Trophoblast cell (in vitro differentiated cells and primary cell): ENCODE data around the gene ELOVL2.

Source experiments
- DNase-seq, 2 donors: peaks; one replicate each; pipeline ENCODE4 v3.0.0-alpha.2; 2016
- H2AFZ ChIP-seq: 2 replicates; pipeline ENCODE4 v1.6.1; 2013; ENCODE audit warnings: low read length, moderate library complexity, mild to moderate bottlenecking; ENCODE audit not compliant: insufficient read depth, poor library complexity
- H2AK5ac ChIP-seq: 2 replicates; pipeline ENCODE4 v1.6.1; 2013; ENCODE audit warnings: mild to moderate bottlenecking, low read length
- H2BK120ac ChIP-seq: 2 replicates; pipeline ENCODE4 v1.6.1; 2013; ENCODE audit warnings: low read length, mild to moderate bottlenecking, moderate library complexity; ENCODE audit not compliant: insufficient read depth, poor library complexity
- H2BK12ac ChIP-seq: 2 replicates; pipeline ENCODE4 v1.6.1; 2013; ENCODE audit warnings: mild to moderate bottlenecking, low read length, moderate library complexity
- H2BK5ac ChIP-seq: 2 replicates; pipeline ENCODE4 v1.6.1; 2013; ENCODE audit warnings: low read length, low read depth, moderate library complexity, mild to moderate bottlenecking; ENCODE audit not compliant: poor library complexity
- H3K14ac ChIP-seq: 2 replicates; pipeline ENCODE4 v1.6.1; 2013; ENCODE audit warnings: mild to moderate bottlenecking, low read length
- H3K18ac ChIP-seq: 2 replicates; pipeline ENCODE4 v1.6.1; 2013; ENCODE audit warnings: mild to moderate bottlenecking, low read length
- H3K23ac ChIP-seq: 2 replicates; pipeline ENCODE4 v1.6.1; 2013; ENCODE audit warnings: low read length
- H3K27ac ChIP-seq: 2 replicates; pipeline ENCODE4 v1.5.1; 2013; ENCODE audit warnings: low read depth, mild to moderate bottlenecking, inconsistent platforms, low read length, moderate library complexity
- H3K27me3 ChIP-seq: 2 replicates; pipeline ENCODE4 v1.6.1; 2013; ENCODE audit warnings: inconsistent platforms, mild to moderate bottlenecking, low read length, moderate library complexity; ENCODE audit not compliant: insufficient read depth
- H3K36me3 ChIP-seq, 2 experiments: 1 replicate in 1 of 2; 2 replicates in 1 of 2; pipeline ENCODE4 v1.6.1; 2013; ENCODE audit warnings: low read length in 2 of 2, mild to moderate bottlenecking in 2 of 2, moderate library complexity in 1 of 2; ENCODE audit not compliant: insufficient read depth in 2 of 2, control insufficient read depth in 1 of 2
- H3K4ac ChIP-seq: 2 replicates; pipeline ENCODE4 v1.6.1; 2013; ENCODE audit warnings: low read depth, mild to moderate bottlenecking, low read length, moderate library complexity
- H3K4me1 ChIP-seq, 2 experiments: 1 replicate in 1 of 2; 2 replicates in 1 of 2; pipeline ENCODE4 v1.6.1; 2013; ENCODE audit warnings: low read length in 2 of 2, mild to moderate bottlenecking in 2 of 2, moderate library complexity in 1 of 2; ENCODE audit not compliant: insufficient read depth in 2 of 2, control insufficient read depth in 1 of 2
- H3K4me2 ChIP-seq: 2 replicates; pipeline ENCODE4 v1.6.1; 2013; ENCODE audit warnings: inconsistent platforms, mild to moderate bottlenecking, low read length, moderate library complexity
- H3K4me3 ChIP-seq: 2 replicates; pipeline ENCODE4 v1.5.1; 2013; ENCODE audit warnings: mild to moderate bottlenecking, low read depth, low read length, inconsistent platforms
- H3K79me1 ChIP-seq: one replicate; pipeline ENCODE4 v1.6.1; 2013; ENCODE audit warnings: low read length
- H3K79me2 ChIP-seq: 2 replicates; pipeline ENCODE4 v1.6.1; 2013; ENCODE audit warnings: low read length, mild to moderate bottlenecking; ENCODE audit not compliant: control insufficient read depth, insufficient read depth, poor library complexity
- H3K9ac ChIP-seq: 2 replicates; pipeline ENCODE4 v1.6.1; 2013; ENCODE audit warnings: mild to moderate bottlenecking, low read length
- H3K9me3 ChIP-seq: 2 replicates; pipeline ENCODE4 v1.6.1; 2013; ENCODE audit warnings: low read depth, mild to moderate bottlenecking, control low read depth, inconsistent platforms, low read length; ENCODE audit not compliant: insufficient read depth
- H4K12ac ChIP-seq: 2 replicates; pipeline ENCODE4 v1.6.1; 2013; ENCODE audit warnings: low read depth, mild to moderate bottlenecking, low read length, moderate library complexity
- H4K8ac ChIP-seq: 2 replicates; pipeline ENCODE4 v1.6.1; 2013; ENCODE audit warnings: low read depth, mild to moderate bottlenecking, low read length, moderate library complexity
- H4K91ac ChIP-seq: one replicate; pipeline ENCODE4 v1.6.1; 2013; ENCODE audit warnings: low read depth, mild to moderate bottlenecking, low read length, moderate library complexity
- WGBS: extraction: QIAGEN DNeasy Blood & Tissue Kit; methylation state at CpG from one replicate; pipeline ENCODE4 v1.1.7; 2013; ENCODE audit warnings: missing lambda C conversion rate; ENCODE audit not compliant: insufficient read length, insufficient coverage; ENCODE audit errors: extremely low coverage; 5-methylcytosine and 5-hydroxymethylcytosine counted together

The ELOVL2 gene

DNA sequence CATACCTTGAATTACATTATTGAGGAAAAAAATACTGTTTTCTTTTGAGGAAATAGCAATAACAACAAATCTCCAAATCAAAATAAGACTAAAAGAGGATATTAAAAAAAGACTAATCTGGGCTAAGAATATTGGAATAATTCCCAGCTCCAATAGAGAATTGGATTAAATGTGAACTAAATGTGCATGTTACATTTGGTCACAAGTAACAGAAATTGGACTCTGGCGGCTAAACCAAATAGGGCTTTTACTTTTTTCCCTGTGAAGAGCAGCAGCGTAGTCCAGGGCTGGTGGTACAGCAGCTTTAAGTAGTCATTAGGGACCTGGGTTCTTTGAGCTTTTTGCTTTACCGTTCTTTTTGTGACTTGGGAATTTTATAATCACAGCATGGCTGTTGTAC, 71.9 kb downstream of the ELOVL2 start:
- no peak overlapping the region for H2AFZ ChIP-seq
- H3K79me1 ChIP-seq: no peaks in the 10 kb centered on the region
- H3K14ac ChIP-seq: no peak overlapping the region
- H3K23ac ChIP-seq: no peak overlapping the region
- no peak overlapping the region for H2AK5ac ChIP-seq
- no peaks in the 10 kb centered on the region for H3K27me3 ChIP-seq
- no peak for DNase-seq
- no peaks in the 10 kb centered on the region for H3K9me3 ChIP-seq
- H4K8ac ChIP-seq: no peak overlapping the region
- no peak overlapping the region for H3K4me2 ChIP-seq
- H2BK5ac ChIP-seq: no peak overlapping the region
- no peaks in the 10 kb centered on the region for H3K36me3 ChIP-seq
- no peak overlapping the region for H2BK120ac ChIP-seq
- no peak overlapping the region for H3K9ac ChIP-seq
- no peak overlapping the region for H3K4ac ChIP-seq
- H3K79me2 ChIP-seq: no peaks in the 10 kb centered on the region
- no peak overlapping the region for H4K91ac ChIP-seq
- H3K27ac ChIP-seq: no peak overlapping the region
- no peak overlapping the region for H2BK12ac ChIP-seq
- H3K18ac ChIP-seq: no peak overlapping the region
- WGBS: no CpG with 5 or more reads among the region's 3 CpGs
- peaks cover 3% of the 10 kb centered on the region in 2 experiments for H3K4me1 ChIP-seq
- H3K4me3 ChIP-seq: no peak overlapping the region
- H4K12ac ChIP-seq: no peak overlapping the region

DNA sequence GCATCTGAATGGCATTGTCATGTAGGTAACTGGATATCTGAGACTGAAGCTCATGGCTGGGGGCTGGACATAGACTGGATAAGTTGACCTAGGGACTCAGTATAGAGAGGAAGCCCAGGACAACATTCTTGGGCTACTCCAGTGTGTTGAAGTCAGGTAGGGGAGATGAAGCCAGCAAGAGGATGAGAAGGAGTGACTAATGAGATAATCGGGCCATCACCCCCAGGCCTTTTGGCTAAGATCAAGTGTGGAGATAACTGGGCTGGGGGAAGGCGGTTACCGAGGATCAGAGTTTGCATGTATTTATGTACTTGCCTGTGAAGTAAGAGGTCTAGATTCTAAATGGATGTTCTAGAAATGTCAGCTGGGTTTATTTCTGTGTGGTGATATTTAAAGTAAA, 73.4 kb downstream of the ELOVL2 start:
- H3K9ac ChIP-seq: no peak overlapping the region
- H3K9me3 ChIP-seq: no peaks in the 10 kb centered on the region
- no peak overlapping the region for H4K12ac ChIP-seq
- DNase-seq: peak; percentile 83 to 89
- H2AK5ac ChIP-seq: no peak overlapping the region
- no peak overlapping the region for H3K23ac ChIP-seq
- no peak overlapping the region for H3K4me2 ChIP-seq
- H3K18ac ChIP-seq: no peak overlapping the region
- no peak overlapping the region for H4K91ac ChIP-seq
- H3K14ac ChIP-seq: no peak overlapping the region
- no peaks in the 10 kb centered on the region for H3K79me1 ChIP-seq
- peaks cover 3% of the 10 kb centered on the region in 2 experiments for H3K4me1 ChIP-seq
- no peaks in the 10 kb centered on the region for H3K79me2 ChIP-seq
- no peak overlapping the region for H3K4me3 ChIP-seq
- WGBS: no CpG with 5 or more reads among the region's 3 CpGs
- no peak overlapping the region for H2BK120ac ChIP-seq
- H2BK12ac ChIP-seq: no peak overlapping the region
- H4K8ac ChIP-seq: no peak overlapping the region
- H3K27me3 ChIP-seq: no peaks in the 10 kb centered on the region
- H3K27ac ChIP-seq: no peak overlapping the region
- no peak overlapping the region for H2AFZ ChIP-seq
- H2BK5ac ChIP-seq: no peak overlapping the region
- no peaks in the 10 kb centered on the region for H3K36me3 ChIP-seq
- H3K4ac ChIP-seq: no peak overlapping the region

DNA sequence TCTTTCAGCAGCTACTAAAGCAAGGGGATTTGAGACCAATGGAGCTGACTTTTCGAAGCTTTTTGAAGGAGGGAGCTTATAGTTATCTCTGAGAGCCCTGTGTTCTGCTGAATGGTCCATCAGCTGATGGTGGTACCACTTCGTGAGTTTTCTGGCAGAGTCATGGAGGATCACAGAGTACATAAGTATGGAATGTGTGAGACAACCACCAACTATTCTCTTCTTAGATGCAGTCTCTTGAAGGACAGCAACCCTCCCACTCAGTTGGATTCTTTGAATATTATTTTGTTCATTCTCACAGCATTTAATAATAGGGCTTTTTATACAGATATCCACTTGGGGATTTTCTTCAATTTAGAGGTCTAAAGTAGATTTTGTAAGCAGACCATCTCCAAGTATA, 75.3 kb downstream of the ELOVL2 start:
- Histone ChIP-seq H2BK120ac (no peak overlapping the region), H3K4me3 (no peak overlapping the region), H2BK12ac (no peak overlapping the region), H3K18ac (no peak overlapping the region), H3K4me2 (no peak overlapping the region), H3K36me3 (no peaks in the 10 kb centered on the region), H4K8ac (no peak overlapping the region), H2AFZ (no peak overlapping the region), H2BK5ac (no peak overlapping the region), H3K79me2 (no peaks in the 10 kb centered on the region), H4K91ac (no peak overlapping the region), H3K27me3 (no peaks in the 10 kb centered on the region), H3K27ac (no peak overlapping the region), H2AK5ac (no peak overlapping the region), H3K4ac (no peak overlapping the region), H3K9me3 (no peaks in the 10 kb centered on the region), H3K9ac (no peak overlapping the region), H3K4me1 (peaks cover 3% of the 10 kb centered on the region in 2 experiments), H3K79me1 (no peaks in the 10 kb centered on the region), H3K14ac (no peak overlapping the region), H4K12ac (no peak overlapping the region), H3K23ac (no peak overlapping the region)
- peak; percentile 9 to 69 for DNase-seq
- no CpG with 5 or more reads among the region's 2 CpGs for WGBS

DNA sequence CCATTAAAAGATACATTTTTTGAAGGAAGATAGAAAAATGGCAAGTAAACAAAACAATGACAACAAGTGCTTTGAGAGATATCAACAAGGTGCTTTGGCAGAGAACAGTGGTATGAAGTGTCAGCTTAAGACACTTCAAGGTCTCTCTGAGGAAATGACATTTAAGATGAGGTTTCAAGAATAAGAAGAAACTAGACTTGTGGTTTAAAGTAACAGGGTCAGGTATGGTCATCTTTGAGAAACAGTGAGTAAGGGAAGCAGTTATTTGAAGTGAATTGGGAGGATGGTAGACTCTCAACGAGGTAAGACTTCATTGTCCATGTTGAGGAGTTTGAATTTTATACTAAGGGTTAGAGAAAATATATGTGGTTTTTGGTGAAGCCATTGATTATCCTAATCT, 79.4 kb downstream of the ELOVL2 start:
- no peak overlapping the region for H2AK5ac ChIP-seq
- H3K36me3 ChIP-seq: no peaks in the 10 kb centered on the region
- H2AFZ ChIP-seq: no peak overlapping the region
- H3K4ac ChIP-seq: no peak overlapping the region
- no peak overlapping the region for H2BK120ac ChIP-seq
- H3K79me1 ChIP-seq: no peaks in the 10 kb centered on the region
- H3K4me2 ChIP-seq: no peak overlapping the region
- no peak overlapping the region for H4K91ac ChIP-seq
- no peaks in the 10 kb centered on the region for H3K4me1 ChIP-seq
- no peaks in the 10 kb centered on the region for H3K27me3 ChIP-seq
- H3K14ac ChIP-seq: no peak overlapping the region
- no peak overlapping the region for H3K23ac ChIP-seq
- no peak overlapping the region for H2BK12ac ChIP-seq
- H3K79me2 ChIP-seq: no peaks in the 10 kb centered on the region
- DNase-seq: no peak
- no peak overlapping the region for H4K12ac ChIP-seq
- no peak overlapping the region for H3K18ac ChIP-seq
- no peak overlapping the region for H2BK5ac ChIP-seq
- H3K9me3 ChIP-seq: no peaks in the 10 kb centered on the region
- no CpG with 5 or more reads among the region's 1 CpG for WGBS
- no peak overlapping the region for H3K9ac ChIP-seq
- H4K8ac ChIP-seq: no peak overlapping the region
- no peak overlapping the region for H3K4me3 ChIP-seq
- H3K27ac ChIP-seq: no peak overlapping the region
